Prostate gland (tissue), 2 donors: ENCODE measurements around the gene SIRT5. TPM values are rescaled to one million over a fixed set of nuclear protein-coding genes. Genes with fewer than 3 reads are reported as not detected.

Source experiments
- DNase-seq: peaks from one replicate; pipeline ENCODE4 v3.0.0-alpha.2; 2019; ENCODE audit warnings: low spot score
- H3K27ac ChIP-seq, 2 donors: fragments of 200-600 bp; sonication (generic); 2 replicates each; pipeline ENCODE4 v1.5.1; 2017 to 2019
- H3K27me3 ChIP-seq: fragments of 200-600 bp; sonication (generic); replicated peaks from 2 replicates; pipeline ENCODE4 v1.5.1; 2019; ENCODE audit not compliant: insufficient read depth
- H3K36me3 ChIP-seq, 2 donors: fragments of 200-600 bp; sonication (generic); 1 replicate in 1 of 2; 2 replicates in 1 of 2; pipeline versions ENCODE4 v1.5.1 to v1.8.1; 2017 to 2019
- H3K4me1 ChIP-seq: fragments of 200-600 bp; sonication (generic); replicated peaks from 2 replicates; pipeline ENCODE4 v1.5.1; 2019
- H3K4me3 ChIP-seq, 2 donors: fragments of 200-600 bp; sonication (generic); 2 replicates each; pipeline ENCODE4 v1.5.1; 2017 to 2019
- H3K9me3 ChIP-seq: fragments of 200-600 bp; sonication (generic); 2 replicates; pipeline ENCODE4 v1.5.1; 2017
- POLR2A ChIP-seq: fragments of 450-650 bp; IDR thresholded peaks from one replicate; pipeline ENCODE4 v1.6.1; 2016; ENCODE audit warnings: antibody characterized with exemption, mild to moderate bottlenecking
- POLR2AphosphoS5 ChIP-seq: sonication (generic); formaldehyde crosslinking; IDR thresholded peaks from one replicate; pipeline ENCODE4 v1.6.1; 2017; ENCODE audit warnings: antibody characterized with exemption
- WGBS: methylation state at CpG from one replicate; pipeline ENCODE4 v1.1.5; 2018; 5-methylcytosine and 5-hydroxymethylcytosine counted together
- intact Hi-C: fragments of 100-400 bp; cut with DNase I; formaldehyde crosslinking; loops from one replicate; pipeline ENCODE4 v1.14.2; 2022
- total RNA-seq, 2 donors: library from RNA; depleted of rRNA; stranded (reverse); fragments of >200 nt; gene quantifications; one replicate each; pipeline ENCODE4 v1.1.0, GENCODE V29; 2016
- TF ChIP-seq, protein P1 (sequence below), 4 experiments: fragments of 200-600 bp in 2 of 4; fragments of 450-650 bp in 2 of 4; sonication (generic) in 2 of 4; IDR thresholded peaks; 1 replicate in 3 of 4; 2 replicates in 1 of 4; pipeline ENCODE4 v1.5.1; 2016 to 2019; ENCODE audit warnings: antibody characterized with exemption in 4 of 4, mild to moderate bottlenecking in 2 of 4, moderate library complexity in 2 of 4

The SIRT5 gene
- total RNA-seq, 2 donors from 2014 or later, result 9.1 to 11.5 TPM

DNA sequence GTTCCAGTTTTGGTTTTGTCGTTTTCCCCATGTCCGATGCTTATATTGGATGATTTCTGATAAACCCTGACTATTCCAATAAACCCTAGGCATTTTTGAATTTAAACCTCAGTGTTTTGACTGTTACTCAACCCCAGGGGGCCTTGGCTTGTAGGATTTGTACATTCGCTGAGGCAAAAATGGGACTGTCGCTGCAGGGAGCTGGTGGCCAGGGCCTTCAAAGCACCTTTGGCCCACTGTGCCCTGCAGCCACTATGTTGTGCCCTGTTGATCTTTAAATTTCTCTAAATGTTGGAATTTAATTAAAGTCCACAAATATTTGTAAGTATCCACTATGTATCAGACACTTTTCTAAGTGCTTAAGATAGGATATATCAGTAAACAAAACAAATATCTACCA lies 31.2 kb downstream of the SIRT5 start:
- Histone ChIP-seq H3K27me3 (no peaks in the 10 kb centered on the region), H3K36me3 (no peaks in the 10 kb centered on the region), H3K9me3 (no peaks in the 10 kb centered on the region), H3K4me3 (no peak overlapping the region), H3K4me1 (no peaks in the 10 kb centered on the region), H3K27ac (no peak overlapping the region)
- WGBS, result 89% methylated on average over 4 of the region's 4 CpGs
- intact Hi-C loops, result no loop called here
- TF ChIP-seq, protein P1, sequence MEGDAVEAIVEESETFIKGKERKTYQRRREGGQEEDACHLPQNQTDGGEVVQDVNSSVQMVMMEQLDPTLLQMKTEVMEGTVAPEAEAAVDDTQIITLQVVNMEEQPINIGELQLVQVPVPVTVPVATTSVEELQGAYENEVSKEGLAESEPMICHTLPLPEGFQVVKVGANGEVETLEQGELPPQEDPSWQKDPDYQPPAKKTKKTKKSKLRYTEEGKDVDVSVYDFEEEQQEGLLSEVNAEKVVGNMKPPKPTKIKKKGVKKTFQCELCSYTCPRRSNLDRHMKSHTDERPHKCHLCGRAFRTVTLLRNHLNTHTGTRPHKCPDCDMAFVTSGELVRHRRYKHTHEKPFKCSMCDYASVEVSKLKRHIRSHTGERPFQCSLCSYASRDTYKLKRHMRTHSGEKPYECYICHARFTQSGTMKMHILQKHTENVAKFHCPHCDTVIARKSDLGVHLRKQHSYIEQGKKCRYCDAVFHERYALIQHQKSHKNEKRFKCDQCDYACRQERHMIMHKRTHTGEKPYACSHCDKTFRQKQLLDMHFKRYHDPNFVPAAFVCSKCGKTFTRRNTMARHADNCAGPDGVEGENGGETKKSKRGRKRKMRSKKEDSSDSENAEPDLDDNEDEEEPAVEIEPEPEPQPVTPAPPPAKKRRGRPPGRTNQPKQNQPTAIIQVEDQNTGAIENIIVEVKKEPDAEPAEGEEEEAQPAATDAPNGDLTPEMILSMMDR (IDR thresholded peaks at IDR 0.05), result no peak
- TF ChIP-seq POLR2A (no peak), POLR2AphosphoS5 (no peak)
- DNase-seq, result no peak

DNA sequence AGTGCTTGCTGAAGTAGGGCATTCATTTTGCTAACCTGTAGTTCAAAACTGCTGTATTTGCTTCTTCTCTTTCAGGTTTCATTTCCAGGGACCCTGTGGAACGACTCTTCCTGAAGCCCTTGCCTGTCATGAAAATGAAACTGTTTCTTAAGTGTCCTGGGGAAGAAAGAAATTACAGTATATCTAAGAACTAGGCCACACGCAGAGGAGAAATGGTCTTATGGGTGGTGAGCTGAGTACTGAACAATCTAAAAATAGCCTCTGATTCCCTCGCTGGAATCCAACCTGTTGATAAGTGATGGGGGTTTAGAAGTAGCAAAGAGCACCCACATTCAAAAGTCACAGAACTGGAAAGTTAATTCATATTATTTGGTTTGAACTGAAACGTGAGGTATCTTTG lies 37.3 kb downstream of the SIRT5 start:
- Histone ChIP-seq H3K36me3 (no peaks in the 10 kb centered on the region), H3K27ac (no peak overlapping the region), H3K9me3 (no peaks in the 10 kb centered on the region), H3K4me1 (peaks cover 2% of the 10 kb centered on the region), H3K27me3 (no peaks in the 10 kb centered on the region), H3K4me3 (no peak overlapping the region)
- intact Hi-C loops, result no loop called here
- no peak for DNase-seq
- 80% methylated on average over 4 of the region's 4 CpGs for WGBS
- TF ChIP-seq, protein P1 (IDR thresholded peaks at IDR 0.05), result no peak
- TF ChIP-seq POLR2AphosphoS5 (no peak), POLR2A (no peak)

- no peak overlapping the region for H3K27ac ChIP-seq
- no peaks in the 10 kb centered on the region for H3K9me3 ChIP-seq
- intact Hi-C loops, result no loop called here
- peaks cover 2% of the 10 kb centered on the region for H3K4me1 ChIP-seq
- H3K4me3 ChIP-seq, result no peak overlapping the region
- DNase-seq, result no peak
- TF ChIP-seq POLR2A (no peak), POLR2AphosphoS5 (no peak)
- TF ChIP-seq, protein P1 (IDR thresholded peaks at IDR 0.05), result no peak
- no peaks in the 10 kb centered on the region for H3K36me3 ChIP-seq
- H3K27me3 ChIP-seq, result no peaks in the 10 kb centered on the region
- 61% methylated on average over 3 of the region's 3 CpGs for WGBS
Measured at GRCh38 chr6:13613029-13613594, 38.7 kb downstream of the SIRT5 start.

DNA sequence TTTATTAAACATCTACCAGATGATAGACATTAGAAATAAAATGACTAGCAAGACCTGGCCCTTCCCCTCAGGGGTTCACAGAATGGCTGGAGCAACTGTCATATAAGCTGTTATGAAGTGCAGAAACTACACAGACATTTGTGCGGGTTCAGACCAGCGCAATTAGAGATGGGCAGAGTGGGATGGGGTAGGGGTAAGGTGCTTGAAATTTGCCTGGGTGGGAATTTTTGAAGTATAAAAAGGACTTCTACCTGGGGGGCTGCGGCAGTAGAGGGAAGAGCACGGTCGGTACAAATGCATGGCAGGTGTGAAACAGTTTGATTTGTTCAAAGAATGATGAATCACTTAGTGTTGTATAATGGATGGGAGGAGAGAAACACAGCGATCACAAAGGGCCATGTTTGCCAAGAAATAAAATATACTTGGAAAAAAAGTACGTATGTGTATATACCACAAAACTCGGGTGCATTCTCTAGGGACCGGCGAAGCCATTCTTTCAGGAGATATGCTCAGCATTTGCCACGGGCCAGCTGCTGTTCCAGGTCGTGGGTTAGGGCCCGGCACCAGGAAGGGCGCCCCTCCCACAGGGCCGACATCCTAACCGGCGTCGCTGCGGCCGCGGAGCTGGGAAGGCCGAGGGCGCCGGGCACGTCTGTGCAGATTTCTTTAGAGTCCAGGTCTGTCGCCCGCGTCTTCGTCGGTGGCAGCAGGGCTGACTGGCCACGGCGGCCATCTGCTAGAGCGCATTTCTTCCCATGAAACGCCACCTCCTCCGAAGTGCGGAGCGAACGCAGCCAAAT lies 39.9 kb downstream of the SIRT5 start:
- 5% methylated on average over 35 of the region's 38 CpGs for WGBS
- Histone ChIP-seq H3K27ac (peak overlapping the region; percentile 81 to 84), H3K4me1 (peaks cover 2% of the 10 kb centered on the region), H3K4me3 (peak overlapping the region; percentile 71), H3K36me3 (peaks cover 0 to 8% of the 10 kb centered on the region in 2 donors), H3K27me3 (no peaks in the 10 kb centered on the region), H3K9me3 (no peaks in the 10 kb centered on the region)
- intact Hi-C loops, result loop anchor here (2.0 kb wide), 1 partner anchor 96 kb away; the partner anchor contains the start of gene RANBP9
- TF ChIP-seq, protein P1 (IDR thresholded peaks at IDR 0.05), result no peak
- TF ChIP-seq POLR2AphosphoS5, result no peak
- no peak for TF ChIP-seq POLR2A
- peak; percentile 41 for DNase-seq
